Fibroblast of the aortic adventitia (primary cell): Measurements from ENCODE around the gene SLC35F1. TPM values are rescaled to one million over a fixed set of nuclear protein-coding genes. Genes with fewer than 3 reads are reported as not detected.

Experiments
- DNase-seq: peaks from one replicate; pipeline ENCODE4 v3.0.0-alpha.2; 2010; ENCODE audit warnings: low read depth
- H3K4me3 ChIP-seq: 2 replicates; pipeline ENCODE4 v1.5.1; 2011; ENCODE audit warnings: low read depth, mild to moderate bottlenecking, control low read depth, low read length, moderate library complexity
- CTCF ChIP-seq: IDR thresholded peaks from 2 replicates; pipeline ENCODE4 v1.5.1; 2011; ENCODE audit warnings: mild to moderate bottlenecking, low read length, control low read depth, inconsistent platforms; ENCODE audit not compliant: insufficient read depth
- total RNA-seq: library from RNA; depleted of rRNA; stranded (reverse); fragments of >200 nt; gene quantifications from 2 replicates; pipeline ENCODE4 v1.2.3, GENCODE V29; 2012; ENCODE audit warnings: low replicate concordance

SLC35F1 gene
- total RNA-seq, 1 donor = not detected

DNA sequence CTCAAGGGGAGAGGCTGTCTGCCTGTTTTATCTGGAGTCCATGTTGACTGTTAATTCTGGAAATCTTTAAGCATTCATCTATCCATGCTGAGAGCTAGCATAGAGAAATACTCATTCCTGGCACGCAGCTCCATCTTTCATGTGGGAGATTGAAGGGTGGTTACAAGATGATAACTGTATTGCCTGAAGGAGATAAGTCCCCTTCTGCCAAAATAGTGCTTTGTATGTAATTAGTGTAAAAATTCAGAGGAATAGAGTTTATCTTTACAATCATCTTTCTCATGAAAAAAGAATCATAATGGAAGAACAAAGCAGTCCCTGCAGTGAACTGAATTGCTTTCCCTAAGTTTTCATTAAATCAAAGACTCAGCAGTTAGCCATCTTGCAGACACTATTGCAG is 256.5 kb downstream of the SLC35F1 start:
- no peak for TF ChIP-seq CTCF
- DNase-seq = no peak
- H3K4me3 ChIP-seq = no peak overlapping the region

GRCh38 chr6:118165500-118165899 is 258.4 kb downstream of the SLC35F1 start:
- no peak for DNase-seq
- no peak overlapping the region for H3K4me3 ChIP-seq
- no peak for TF ChIP-seq CTCF

DNA sequence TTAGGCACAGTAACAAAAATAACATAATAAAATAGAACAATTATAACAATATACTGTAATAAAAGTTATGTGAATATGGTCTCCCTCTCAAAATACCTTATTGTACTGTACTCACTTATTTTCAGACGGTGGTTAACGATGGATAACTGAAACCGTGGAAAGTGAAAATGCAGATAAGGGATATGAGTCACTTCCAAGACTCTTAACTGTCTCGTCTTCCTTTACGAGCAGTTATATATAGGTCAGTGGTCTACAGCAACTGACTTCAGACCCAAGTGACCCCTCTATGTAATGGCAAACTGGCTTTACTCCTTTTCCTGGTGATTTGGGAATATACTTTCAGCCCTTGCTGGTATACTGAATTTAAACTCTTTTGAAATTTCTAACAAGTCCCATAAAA is 261.4 kb downstream of the SLC35F1 start:
- H3K4me3 ChIP-seq = no peak overlapping the region
- TF ChIP-seq CTCF = no peak
- no peak for DNase-seq

- H3K4me3 ChIP-seq = no peak overlapping the region
- no peak for DNase-seq
- TF ChIP-seq CTCF = no peak
Observed at GRCh38 chr6:118171852-118172251, 264.8 kb downstream of the SLC35F1 start.

- DNase-seq = no peak
- TF ChIP-seq CTCF = no peak
- H3K4me3 ChIP-seq = no peak overlapping the region
Observed at GRCh38 chr6:118174071-118174470, 267.0 kb downstream of the SLC35F1 start.

DNA sequence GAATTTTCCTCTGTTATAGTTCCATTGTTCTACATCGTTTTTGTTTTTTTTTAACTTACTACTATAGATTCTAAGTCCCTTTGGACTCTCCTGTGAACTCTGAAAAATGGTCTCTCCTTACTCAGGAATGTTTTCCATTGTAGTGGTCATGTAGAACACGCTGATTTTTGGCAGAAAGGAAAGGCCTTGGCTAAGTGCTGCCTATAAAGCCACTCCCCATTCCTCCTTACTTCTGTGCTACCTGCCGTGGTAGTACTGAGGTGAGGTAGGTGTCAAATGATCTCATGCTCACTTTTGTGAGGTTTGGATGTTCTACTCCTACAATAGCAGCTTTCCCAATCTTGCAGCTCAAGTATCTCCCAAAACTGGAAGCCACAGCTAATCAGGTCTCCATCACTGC is 270.7 kb downstream of the SLC35F1 start:
- no peak for TF ChIP-seq CTCF
- DNase-seq = no peak
- H3K4me3 ChIP-seq = no peak overlapping the region

GRCh38 chr6:118179048-118179447 is 272.0 kb downstream of the SLC35F1 start:
- H3K4me3 ChIP-seq = no peak overlapping the region
- no peak for DNase-seq
- no peak for TF ChIP-seq CTCF
